Measurements from ENCODE around the gene HBA1.
"Not testable (repeated sequence)": the region's sequence is repeated elsewhere in the genome, so short reads cannot be mapped to it uniquely, and the experiment has no call there.

Gene HBA1

DNA sequence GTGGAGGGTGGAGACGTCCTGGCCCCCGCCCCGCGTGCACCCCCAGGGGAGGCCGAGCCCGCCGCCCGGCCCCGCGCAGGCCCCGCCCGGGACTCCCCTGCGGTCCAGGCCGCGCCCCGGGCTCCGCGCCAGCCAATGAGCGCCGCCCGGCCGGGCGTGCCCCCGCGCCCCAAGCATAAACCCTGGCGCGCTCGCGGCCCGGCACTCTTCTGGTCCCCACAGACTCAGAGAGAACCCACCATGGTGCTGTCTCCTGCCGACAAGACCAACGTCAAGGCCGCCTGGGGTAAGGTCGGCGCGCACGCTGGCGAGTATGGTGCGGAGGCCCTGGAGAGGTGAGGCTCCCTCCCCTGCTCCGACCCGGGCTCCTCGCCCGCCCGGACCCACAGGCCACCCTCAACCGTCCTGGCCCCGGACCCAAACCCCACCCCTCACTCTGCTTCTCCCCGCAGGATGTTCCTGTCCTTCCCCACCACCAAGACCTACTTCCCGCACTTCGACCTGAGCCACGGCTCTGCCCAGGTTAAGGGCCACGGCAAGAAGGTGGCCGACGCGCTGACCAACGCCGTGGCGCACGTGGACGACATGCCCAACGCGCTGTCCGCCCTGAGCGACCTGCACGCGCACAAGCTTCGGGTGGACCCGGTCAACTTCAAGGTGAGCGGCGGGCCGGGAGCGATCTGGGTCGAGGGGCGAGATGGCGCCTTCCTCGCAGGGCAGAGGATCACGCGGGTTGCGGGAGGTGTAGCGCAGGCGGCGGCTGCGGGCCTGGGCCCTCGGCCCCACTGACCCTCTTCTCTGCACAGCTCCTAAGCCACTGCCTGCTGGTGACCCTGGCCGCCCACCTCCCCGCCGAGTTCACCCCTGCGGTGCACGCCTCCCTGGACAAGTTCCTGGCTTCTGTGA, at the start of gene HBA1:
Gene HBA1, plus strand, starts transcription at position 204 of the 906 bp plus-strand sequence. Its CDS starts 37 bp downstream, at position 241.
- DNase-seq = not testable (repeated sequence)

DNA sequence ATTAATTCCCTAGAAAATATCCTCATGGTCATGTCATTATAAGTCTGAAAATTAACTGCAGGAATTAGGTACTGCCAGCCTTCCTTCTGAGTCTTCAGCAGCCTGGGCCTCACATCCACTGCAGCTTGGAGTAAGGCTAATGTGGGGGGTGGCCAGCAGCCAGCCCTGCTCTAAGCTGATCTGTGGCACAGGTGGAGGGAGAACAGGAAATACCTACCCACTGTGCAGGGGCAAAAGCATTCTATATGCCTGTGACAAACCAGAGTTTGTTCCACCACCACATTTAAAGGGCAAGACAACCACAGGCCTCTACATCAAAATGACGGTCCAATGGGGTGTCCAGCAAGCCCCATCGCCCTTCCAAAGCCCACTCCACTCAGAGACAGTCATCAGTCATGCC, 47.4 kb upstream of the HBA1 start:
- no peak for DNase-seq

GRCh38 chr16:130533-131173, 45.8 kb upstream of the HBA1 start:
- DNase-seq = no peak

DNA sequence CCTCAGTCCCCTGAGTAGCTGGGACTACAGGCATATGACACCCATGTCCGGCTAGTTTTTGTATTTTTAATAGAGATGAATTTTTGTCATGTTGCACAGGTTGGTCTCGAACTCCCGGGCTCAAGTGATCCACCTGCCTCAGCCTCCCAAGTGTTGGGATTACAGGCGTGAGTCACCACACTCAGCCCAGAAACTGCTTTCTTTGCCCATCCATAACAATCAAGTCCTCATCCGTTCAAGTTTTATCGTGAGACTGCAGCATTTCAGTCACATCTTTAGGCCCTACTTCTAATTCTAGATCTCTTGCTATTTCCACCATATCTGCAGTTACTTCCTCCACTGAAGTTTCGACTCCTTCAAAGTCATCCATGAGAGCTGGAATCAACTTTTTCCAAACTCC, 44.4 kb upstream of the HBA1 start:
- no peak for DNase-seq

- no peak for DNase-seq
Observed at GRCh38 chr16:133716-134115, 42.8 kb upstream of the HBA1 start.

DNA sequence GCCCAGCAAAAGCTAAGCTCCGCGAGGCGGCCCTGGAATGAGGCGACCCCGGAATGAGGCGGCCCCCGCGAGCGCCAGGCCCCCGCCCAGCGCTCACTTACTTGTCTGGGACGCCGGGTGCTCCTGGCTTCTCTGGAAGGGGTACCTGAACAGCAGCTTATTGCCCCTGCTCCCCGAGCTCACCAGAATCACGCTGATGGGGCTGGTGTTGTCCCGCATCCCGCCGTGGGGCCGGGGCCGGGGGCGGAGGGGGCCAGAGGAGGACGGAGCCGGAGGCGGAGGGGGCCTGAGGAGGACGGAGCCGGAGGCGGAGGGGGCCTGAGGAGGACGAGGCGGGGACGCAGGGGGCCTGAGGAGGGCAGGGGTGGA, 38.4 kb upstream of the HBA1 start:
- DNase-seq = peak; percentile 47

DNA sequence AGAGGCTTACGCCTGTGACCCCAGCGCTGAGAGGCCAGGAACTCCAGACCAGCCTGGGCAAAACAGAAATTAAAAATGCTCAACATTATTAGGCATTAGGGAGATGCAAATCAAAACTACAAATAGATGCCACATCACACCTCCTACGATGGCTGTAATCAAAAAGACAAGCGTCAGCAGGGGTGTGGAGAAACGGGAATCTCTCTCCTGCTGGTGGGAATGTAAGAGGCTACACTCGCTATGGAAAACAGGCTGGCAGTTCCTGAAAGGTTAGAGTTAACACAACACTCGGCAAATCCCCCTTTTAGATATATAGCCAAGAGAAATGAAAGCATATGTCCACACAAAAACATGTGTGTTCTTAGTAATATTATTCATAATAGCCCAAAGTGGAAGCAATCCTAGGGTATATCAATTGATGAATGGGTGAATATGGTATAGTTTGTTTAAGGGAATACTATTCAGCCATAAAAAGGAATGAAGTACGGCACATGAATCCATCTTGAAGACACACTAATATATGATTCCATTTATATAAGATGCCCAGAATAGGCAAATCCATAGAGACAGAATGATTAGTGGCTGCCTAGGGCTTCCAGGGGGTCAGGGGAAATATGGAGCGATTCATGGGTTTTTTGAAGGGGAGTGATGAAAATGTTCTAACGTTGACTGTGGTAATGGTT, 36.2 kb upstream of the HBA1 start:
- DNase-seq = no peak

DNA sequence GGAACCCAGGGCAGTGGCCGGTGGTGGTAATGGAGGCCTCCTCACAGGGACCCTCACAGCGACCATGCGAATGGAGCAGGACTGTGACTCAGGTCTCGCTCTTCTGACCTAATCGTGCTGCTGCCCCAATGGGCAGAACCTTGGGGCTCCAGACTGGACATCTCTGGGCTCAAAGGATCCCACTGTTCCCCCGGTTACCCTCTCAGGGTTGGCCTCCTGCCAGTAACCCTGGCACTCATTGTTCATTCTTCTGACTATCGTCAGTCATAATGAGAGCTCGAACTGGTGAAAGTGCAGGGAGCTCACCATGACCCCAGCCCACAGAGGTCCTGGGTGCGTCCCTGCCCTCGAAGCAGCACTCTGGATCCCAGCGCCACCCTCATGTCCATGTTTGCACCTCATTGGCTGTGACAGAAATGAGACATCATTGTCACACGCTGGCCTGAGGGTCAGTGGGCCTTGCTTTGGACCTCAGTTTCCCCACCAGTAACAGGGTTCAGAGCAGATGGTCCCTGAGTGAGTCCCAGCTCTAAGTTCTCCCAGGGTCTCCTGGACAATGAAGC, 34.0 kb upstream of the HBA1 start:
- DNase-seq = no peak

DNA sequence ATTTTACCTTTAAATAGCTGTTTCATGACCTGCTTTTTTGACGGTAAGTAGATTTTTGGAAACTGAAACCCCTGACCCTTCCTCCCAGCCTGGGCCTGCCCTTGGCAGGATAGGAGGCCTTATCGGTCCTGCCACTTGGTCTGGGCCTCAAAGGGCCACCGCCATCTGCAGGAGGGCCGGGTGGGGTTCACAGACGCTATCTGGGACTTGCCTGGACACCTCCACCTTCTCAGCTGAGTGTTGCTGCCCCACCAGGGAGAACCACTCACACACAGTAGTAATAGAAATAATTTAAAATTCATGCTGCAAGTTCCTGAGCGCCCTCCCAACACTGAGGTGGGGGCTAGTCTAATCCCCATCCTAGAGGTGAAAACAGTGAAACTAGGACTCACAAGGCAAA, 33.4 kb upstream of the HBA1 start:
- DNase-seq = peak; percentile 75

GRCh38 chr16:143456-143855, 33.0 kb upstream of the HBA1 start:
- DNase-seq = no peak

- peak; percentile 37 for DNase-seq
Observed at GRCh38 chr16:144797-145252, 31.7 kb upstream of the HBA1 start.

DNA sequence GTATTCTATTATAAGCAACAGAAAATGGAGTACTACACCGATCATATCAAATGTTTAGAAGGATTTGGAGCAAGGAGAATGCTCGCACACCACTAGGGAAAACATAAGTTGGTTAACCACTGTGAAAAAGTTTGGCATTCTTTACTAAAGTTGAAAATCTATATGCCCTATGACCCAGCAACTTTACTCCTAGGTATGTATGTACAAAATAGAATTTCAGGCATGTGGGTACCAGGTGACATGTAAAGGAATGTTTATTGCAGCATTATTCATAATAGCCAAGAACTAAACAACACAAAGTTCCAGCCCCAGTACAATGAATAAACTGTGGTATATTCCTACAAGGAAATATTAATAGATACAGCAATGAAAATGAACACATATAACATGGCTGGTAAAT, 29.8 kb upstream of the HBA1 start:
- DNase-seq = no peak

DNA sequence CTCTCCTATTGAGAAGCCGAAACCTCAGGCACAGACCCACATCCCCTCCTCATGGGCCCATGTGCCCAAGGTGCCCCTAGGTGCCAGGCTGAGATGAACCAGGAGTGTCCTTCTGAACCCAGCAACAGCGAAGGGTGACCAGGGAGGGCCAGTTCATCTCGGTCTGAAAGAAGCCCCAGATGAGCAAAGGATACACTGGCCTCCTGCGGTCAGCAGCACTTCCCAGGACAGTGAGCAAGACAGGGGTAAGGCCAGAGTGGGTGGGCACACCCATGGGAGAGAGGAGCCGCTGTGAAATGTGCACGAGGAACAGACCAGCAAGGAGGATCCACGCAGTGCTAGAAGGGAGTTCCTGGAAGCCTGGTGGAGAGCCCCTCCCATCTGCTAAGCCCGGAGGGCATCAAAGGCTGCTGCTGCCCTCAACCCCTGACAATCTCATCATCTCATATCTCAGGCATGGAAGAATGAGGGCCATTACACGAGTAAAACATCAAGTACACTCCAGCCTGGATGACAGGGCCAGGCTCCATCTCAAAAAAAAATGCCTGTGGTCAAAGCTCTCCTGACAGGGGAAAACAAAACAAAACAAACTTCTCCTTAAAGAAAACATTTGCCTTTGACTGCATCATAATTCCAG, 27.3 kb upstream of the HBA1 start:
- no peak for DNase-seq

GRCh38 chr16:152141-153128, 24.0 kb upstream of the HBA1 start, which contains the start of gene HBZ:
TSS of gene HBZ (plus strand) at chr16:152644. CDS start at chr16:152910, 266 bp downstream.
- peak; percentile 30 for DNase-seq

DNA sequence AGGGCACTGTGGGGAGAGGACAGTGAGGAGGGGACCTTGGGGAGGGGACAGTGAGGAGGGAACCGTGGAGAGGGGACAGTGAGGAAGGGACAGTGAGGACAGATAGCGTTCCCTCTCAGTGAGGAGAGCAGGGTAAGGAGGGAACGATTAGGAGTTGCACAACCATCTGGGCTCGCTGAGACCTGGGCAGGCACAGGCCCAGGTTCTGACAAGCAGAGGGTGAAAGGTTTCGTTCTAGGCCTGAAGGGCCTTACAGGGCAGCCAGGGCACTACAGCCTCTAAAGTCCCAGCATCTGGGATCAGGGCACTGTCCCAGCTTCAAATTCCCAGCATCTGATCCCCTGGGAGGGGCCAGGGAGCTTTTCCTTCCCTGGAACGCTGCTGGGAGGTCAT, 23.4 kb upstream of the HBA1 start:
- not testable (repeated sequence) for DNase-seq

GRCh38 chr16:153550-154216, 22.8 kb upstream of the HBA1 start:
- not testable (repeated sequence) for DNase-seq

DNA sequence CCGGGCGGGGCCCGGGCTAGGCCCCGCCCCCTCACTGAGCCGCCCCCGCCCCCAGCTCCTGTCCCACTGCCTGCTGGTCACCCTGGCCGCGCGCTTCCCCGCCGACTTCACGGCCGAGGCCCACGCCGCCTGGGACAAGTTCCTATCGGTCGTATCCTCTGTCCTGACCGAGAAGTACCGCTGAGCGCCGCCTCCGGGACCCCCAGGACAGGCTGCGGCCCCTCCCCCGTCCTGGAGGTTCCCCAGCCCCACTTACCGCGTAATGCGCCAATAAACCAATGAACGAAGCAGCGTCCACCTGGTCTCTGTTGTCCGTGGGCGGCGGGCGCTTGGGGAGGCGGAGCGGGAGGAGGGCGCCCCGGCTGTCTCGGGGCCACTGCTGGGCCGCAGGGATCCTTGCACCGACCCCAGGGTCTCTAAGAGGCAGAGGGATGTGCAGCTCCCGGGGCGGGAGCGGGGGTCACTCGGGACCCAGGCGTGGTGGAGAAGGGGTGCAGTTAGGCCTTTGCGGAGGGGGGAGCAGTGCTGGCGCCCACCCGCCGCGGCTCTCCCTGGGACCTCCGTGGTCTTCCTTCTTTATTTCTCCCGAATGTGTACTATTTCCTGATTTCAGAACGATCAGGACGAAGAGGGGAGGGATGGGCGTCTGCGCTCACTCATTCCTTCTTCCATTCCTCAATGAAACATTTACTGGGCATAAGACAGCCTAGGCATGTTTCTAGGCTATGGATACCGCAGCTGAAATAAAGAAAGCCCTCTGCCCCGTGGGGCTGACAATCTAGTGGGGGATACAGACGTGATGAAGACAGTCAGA, 22.1 kb upstream of the HBA1 start:
- DNase-seq = peak; percentile 37

- no peak for DNase-seq
Observed at GRCh38 chr16:155031-155398, 21.5 kb upstream of the HBA1 start.

GRCh38 chr16:159136-159849, 17.2 kb upstream of the HBA1 start:
- DNase-seq = no peak

Data from hematopoietic multipotent progenitor cell treated with erythropoietin and hydrocortisone succinate and interleukin-3 and kit ligand, for 4 days (in vitro differentiated cells).